HepG2 (cell line): Measurements from ENCODE around the gene OTOP2. TPM values are rescaled to one million over a fixed set of nuclear protein-coding genes. Genes with fewer than 3 reads are reported as not detected.

Experiments
- ATAC-seq: fragments of 200-7000 bp; cut with Tn5 transposase; 3 replicates; pipeline ENCODE4 v1.9.1; 2020; ENCODE audit warnings: mild to moderate bottlenecking, moderate library complexity
- BruUV-seq: library from RNA; stranded (reverse); fragments of 400-500 nt; replicated peaks from 2 replicates; lab custom pipeline; 2021; lab: Mats Ljungman, UMichigan
- CTCF ChIA-PET: fragments of 300-600 bp; formaldehyde crosslinking; extraction: SDS; loops from one replicate; lab custom pipeline; 2021; ENCODE audit warnings: low total read pairs, inconsistent platforms, low intra/inter-chr PET ratio; lab: Yijun Ruan, JAX
- POLR2A ChIA-PET: fragments of 350-600 bp; sonication (Branson Sonifier 250); formaldehyde crosslinking; loops from one replicate; lab custom pipeline; 2020; ENCODE audit warnings: antibody characterized with exemption, inconsistent platforms; lab: Yijun Ruan, JAX
- DNase-seq: peaks from one replicate; pipeline ENCODE4 v3.0.0-alpha.2; 2015; ENCODE audit warnings: low spot score
- FAIRE-seq: peaks from 3 replicates; lab custom pipeline; 2011; peaks lifted over from hg19 to GRCh38; lab: Jason Lieb, UNC
- H2AFZ ChIP-seq: one replicate; pipeline ENCODE4 v1.6.1; 2011; ENCODE audit warnings: low read length, inconsistent platforms
- H3K27ac ChIP-seq: fragments of 300-600 bp; 3 replicates; pipeline ENCODE4 v1.8.0; 2011; ENCODE audit warnings: mixed run types, mild to moderate bottlenecking, mixed read lengths, low read length, inconsistent platforms; ENCODE audit not compliant: insufficient read depth; ENCODE audit errors: extremely low read length
- H3K27me3 ChIP-seq, 2 experiments: fragments of 200-600 bp in 1 of 2; 2 replicates in 1 of 2; 3 replicates in 1 of 2; pipeline versions ENCODE4 v1.6.0 to v1.8.0; 2011; ENCODE audit warnings: low read length in 2 of 2, mild to moderate bottlenecking in 2 of 2, moderate library complexity in 2 of 2, inconsistent platforms in 1 of 2; ENCODE audit not compliant: insufficient read depth in 2 of 2, control insufficient read depth in 1 of 2
- H3K36me3 ChIP-seq, 2 experiments: fragments of 200-600 bp in 1 of 2; replicated peaks in 1 of 2; 2 replicates in 1 of 2; 3 replicates in 1 of 2; pipeline versions ENCODE4 v1.5.1 to v1.8.0; 2011; ENCODE audit warnings: low read length in 2 of 2, inconsistent platforms in 1 of 2; ENCODE audit not compliant: insufficient read depth in 2 of 2, control insufficient read depth in 1 of 2
- H3K4me1 ChIP-seq: 2 replicates; pipeline ENCODE4 v1.5.1; 2012; ENCODE audit warnings: low read length, inconsistent platforms; ENCODE audit not compliant: insufficient read depth
- H3K4me2 ChIP-seq: 2 replicates; pipeline ENCODE4 v1.6.0; 2011; ENCODE audit warnings: low read depth, low read length, inconsistent platforms
- H3K4me3 ChIP-seq, 3 experiments: fragments of 200-600 bp in 1 of 3; sonication (generic), shearing (Covaris generic) in 1 of 3; replicated peaks in 1 of 3; 2 replicates each; pipeline ENCODE4 v1.5.1; 2011 to 2016; ENCODE audit warnings: low read length in 3 of 3, inconsistent platforms in 2 of 3, low read depth in 2 of 3, mild to moderate bottlenecking in 2 of 3, control low read depth in 1 of 3, mixed read lengths in 1 of 3; ENCODE audit not compliant: insufficient read depth in 1 of 3
- H3K79me2 ChIP-seq: one replicate; pipeline ENCODE4 v1.6.1; 2011; ENCODE audit warnings: low read length, inconsistent platforms; ENCODE audit not compliant: insufficient read depth
- H3K9ac ChIP-seq: 2 replicates; pipeline ENCODE4 v1.6.0; 2011; ENCODE audit warnings: mild to moderate bottlenecking, low read depth, low read length, inconsistent platforms; ENCODE audit not compliant: insufficient read depth
- H3K9me3 ChIP-seq: 2 replicates; pipeline ENCODE4 v1.5.1; 2012; ENCODE audit warnings: mild to moderate bottlenecking, low read length
- H4K20me1 ChIP-seq: 2 replicates; pipeline ENCODE4 v1.6.0; 2011; ENCODE audit warnings: inconsistent platforms, mild to moderate bottlenecking, low read length, moderate library complexity; ENCODE audit not compliant: insufficient read depth
- BORCS8-MEF2B ChIP-seq: sonication (generic); formaldehyde crosslinking; IDR thresholded peaks from 2 replicates; pipeline ENCODE4 v1.8.0; 2022; ENCODE audit warnings: mild to moderate bottlenecking, missing genetic modification reagents
- FOSL1 ChIP-seq: sonication (generic); formaldehyde crosslinking; IDR thresholded peaks from 2 replicates; pipeline ENCODE4 v1.9.0; 2021; ENCODE audit warnings: missing genetic modification reagents, borderline replicate concordance
- KMT2A ChIP-seq: sonication (generic); formaldehyde crosslinking; IDR thresholded peaks from 2 replicates; pipeline ENCODE4 v1.4.0; 2020; ENCODE audit warnings: missing genetic modification reagents
- PLRG1 ChIP-seq: fragments of 450-650 bp; conservative IDR thresholded peaks from 2 replicates; pipeline ENCODE4 v1.6.1; 2016
- SRSF9 ChIP-seq: fragments of 200-400 bp; formaldehyde crosslinking; IDR thresholded peaks from 2 replicates; pipeline ENCODE4 v1.6.1; 2018; ENCODE audit warnings: borderline replicate concordance, mild to moderate bottlenecking, low read depth, low read length; ENCODE audit not compliant: insufficient read depth, poor library complexity, severe bottlenecking
- ZNF180 ChIP-seq: sonication (generic); formaldehyde crosslinking; IDR thresholded peaks from 2 replicates; pipeline ENCODE4 v1.4.0; 2020; ENCODE audit warnings: low read depth, missing genetic modification reagents, borderline replicate concordance
- ZNF235 ChIP-seq: sonication (generic); formaldehyde crosslinking; IDR thresholded peaks from 2 replicates; pipeline ENCODE4 v1.8.1; 2023; ENCODE audit warnings: mild to moderate bottlenecking, missing genetic modification reagents, borderline replicate concordance
- ZNF343 ChIP-seq: sonication (generic); formaldehyde crosslinking; IDR thresholded peaks from 2 replicates; pipeline ENCODE4 v1.4.0; 2020; ENCODE audit warnings: mild to moderate bottlenecking, missing genetic modification reagents
- ZNF414 ChIP-seq: sonication (generic); formaldehyde crosslinking; IDR thresholded peaks from 2 replicates; pipeline ENCODE4 v1.5.0; 2020; ENCODE audit warnings: missing genetic modification reagents
- ZNF644 ChIP-seq: IDR thresholded peaks from 2 replicates; pipeline ENCODE4 v1.6.1; 2016; ENCODE audit warnings: low read depth
- WGBS: methylation state at CpG from one replicate; pipeline ENCODE4 v1.1.6; 2017; ENCODE audit warnings: low lambda C conversion rate; 5-methylcytosine and 5-hydroxymethylcytosine counted together
- in situ Hi-C: cut with HindIII; loops from 2 replicates; pipeline ENCODE4 v1.10.0; 2017; ENCODE audit warnings: low pct_unique_long_range_greater_than_20kb; ENCODE audit not compliant: extremely low pct_ligation_motif_present
- intact Hi-C: fragments of 100-400 bp; cut with micrococcal nuclease; formaldehyde crosslinking; loops from one replicate; pipeline ENCODE4 v1.10.0; 2022; ENCODE audit not compliant: unreplicated experiment
- polyA plus RNA-seq, 8 experiments: library from polyadenylated mRNA; depleted of rRNA in 3 of 8; stranded (reverse) in 7 of 8; unstranded in 1 of 8; fragments of >200 nt; fragmentation: Illumina TruSeq in 4 of 8; extraction: Trizol in 4 of 8; gene quantifications; 2 replicates each; pipeline versions ENCODE4 v1.2.1 to v1.2.3, GENCODE V29; 2011 to 2016; ENCODE audit warnings: low read depth in 4 of 8, missing spikeins in 1 of 8, mixed read lengths in 1 of 8; ENCODE audit not compliant: insufficient read depth in 1 of 8
- total RNA-seq, 5 experiments: library from RNA; depleted of rRNA; stranded (reverse); fragments of >200 nt; fragmentation: Illumina TruSeq; extraction: Trizol; gene quantifications; 2 replicates each; pipeline ENCODE4 v1.2.3, GENCODE V29; 2016; ENCODE audit warnings: low read depth in 1 of 5

The OTOP2 gene
- total and polyA plus RNA-seq, 2 of the 13 experiments (the other 11 are each of a cell fraction or from before 2014, with no cell fraction given): not detected

- Histone ChIP-seq H3K4me3 (no peak overlapping the region), H3K79me2 (no peaks in the 10 kb centered on the region), H3K27me3 (peaks cover 10 to 59% of the 10 kb centered on the region in 2 experiments; a peak in 4 of 5 replicates), H3K27ac (no peak overlapping the region), H3K4me2 (no peak overlapping the region), H3K9ac (no peak overlapping the region), H3K9me3 (no peaks in the 10 kb centered on the region), H3K36me3 (no peaks in the 10 kb centered on the region), H2AFZ (no peak overlapping the region), H3K4me1 (peaks cover 10% of the 10 kb centered on the region), H4K20me1 (no peaks in the 10 kb centered on the region)
- in situ Hi-C loops: loop anchor here (5.0 kb wide), 1 partner anchor 149 kb away; no protein-coding TSS in a partner anchor
- ChIA-PET CTCF (no interaction called here), POLR2A (interaction anchor here (0.5 to 1.4 kb wide), 2 partner anchors 11 to 81 kb away, joined by 3 read pairs; no protein-coding TSS in a partner anchor)
- TF ChIP-seq KMT2A (no peak), ZNF343 (CRISPR knock-in tag) (no peak), ZNF180 (no peak), FOSL1 (CRISPR knock-in tag) (no peak), ZNF414 (no peak), SRSF9 (no peak), BORCS8-MEF2B (CRISPR knock-in tag) (no peak), PLRG1 (no peak), ZNF235 (CRISPR knock-in tag) (no peak), ZNF644 (CRISPR knock-in tag) (no peak)
- FAIRE-seq (no peak), DNase-seq (no peak), ATAC-seq (no peak)
- intact Hi-C loops: no loop called here
- no TSS peak for BruUV-seq
- 7% methylated on average over 2 of the region's 3 CpGs for WGBS
Observed at GRCh38 chr17:74951065-74951464, 27.0 kb downstream of the OTOP2 start.
